Measurements from ENCODE around the gene LTF. TPM values are rescaled to one million over a fixed set of nuclear protein-coding genes. Genes with fewer than 3 reads are reported as not detected.
A peak's percentile ranks its signal among the peaks of the same experiment; 100 is the strongest.

LTF gene
- total and polyA plus RNA-seq, 9 of the 15 experiments (the other 6 are each of a cell fraction or from before 2014, with no cell fraction given) = 0.07 TPM; not detected in 8

- no peak for TF ChIP-seq SFPQ (IDR thresholded peaks at IDR 0.05; ENCODE audit: low read depth, low read length)
- no peak for TF ChIP-seq RBM22 (IDR thresholded peaks at IDR 0.05; ENCODE audit: low read depth, low read length, poor library complexity, severe bottlenecking)
- TF ChIP-seq POLR2AphosphoS2 (IDR thresholded peaks at IDR 0.05; ENCODE audit: low read length) = no peak
- peak; percentile 94 for TF ChIP-seq XRCC5 (IDR thresholded peaks at IDR 0.05; ENCODE audit: low read depth, low read length)
- TF ChIP-seq CBX1 (IDR thresholded peaks at IDR 0.05; ENCODE audit: low read depth) = no peak
- peak; percentile 74; the same call in 1 of the 2 replicates for TF ChIP-seq PHF21A (IDR thresholded peaks at IDR 0.05; ENCODE audit: borderline replicate concordance, low read depth)
- no peak for TF ChIP-seq ZNF175 (CRISPR knock-in tag; IDR thresholded peaks at IDR 0.05; ENCODE audit: low read depth)
- no peak for TF ChIP-seq PCBP2 (IDR thresholded peaks at IDR 0.05; ENCODE audit: low read depth, low read length, poor library complexity, severe bottlenecking)
- peak in 1 of 2 experiments; percentile 82; a peak in 2 of 4 replicates for TF ChIP-seq FOXA3 (CRISPR knock-in tag; conservative IDR thresholded peaks at IDR 0.05 in 1 of 2, IDR thresholded peaks at IDR 0.05 in 1 of 2)
- TF ChIP-seq NCOA4 (IDR thresholded peaks at IDR 0.05; ENCODE audit: partially characterized antibody) = no peak
- TF ChIP-seq CREB5 (CRISPR knock-in tag; IDR thresholded peaks at IDR 0.05) = no peak
- no peak for TF ChIP-seq TBP (optimal IDR thresholded peaks at IDR 0.05; ENCODE audit: low read depth, low read length)
- peak in 1 of 2 experiments; percentile 80; a peak in 2 of 4 replicates for TF ChIP-seq NONO (IDR thresholded peaks at IDR 0.05; ENCODE audit: low read depth in 2 of 2, low read length in 1 of 2)
- TF ChIP-seq CBX8 (IDR thresholded peaks at IDR 0.05; ENCODE audit: borderline replicate concordance, extremely low read depth, low read depth, low read length, poor library complexity, severe bottlenecking) = no peak
- 0 out of 2 replicates have a peak, but pooled peaks have one; percentile 63 for TF ChIP-seq SMAD3 (CRISPR knock-in tag; conservative IDR thresholded peaks at IDR 0.05)
- peak; percentile 76 for TF ChIP-seq TCF3 (CRISPR knock-in tag; IDR thresholded peaks at IDR 0.05)
- 0 out of 2 replicates have a peak, but pooled peaks have one; percentile 47 for TF ChIP-seq ZNF740 (CRISPR knock-in tag; IDR thresholded peaks at IDR 0.05)
- no peak for TF ChIP-seq ZNF740 (tag; IDR thresholded peaks at IDR 0.05)
- peak; percentile 67 for TF ChIP-seq ATF7 (IDR thresholded peaks at IDR 0.05)
- no peak for TF ChIP-seq MAFG (tag; conservative IDR thresholded peaks at IDR 0.05)
- no peak for TF ChIP-seq ZNF77 (CRISPR knock-in tag; IDR thresholded peaks at IDR 0.05)
- no peak for TF ChIP-seq STAT5A (IDR thresholded peaks at IDR 0.05; ENCODE audit: borderline replicate concordance, low read length)
- TF ChIP-seq FOXM1 (IDR thresholded peaks at IDR 0.05; ENCODE audit: low read depth) = no peak
- TF ChIP-seq FOXM1 (CRISPR knock-in tag; IDR thresholded peaks at IDR 0.05; ENCODE audit: low read depth) = 0 out of 2 replicates have a peak, but pooled peaks have one; percentile 81
- no peak for TF ChIP-seq ZNF23 (CRISPR knock-in tag; IDR thresholded peaks at IDR 0.05)
Observed at GRCh38 chr3:46488735-46489361, 24.1 kb upstream of the LTF start (continued).

Measured in K562 (cell line).